ENCODE measurements around the gene ATAT1.

- TF ChIP-seq, protein P1, sequence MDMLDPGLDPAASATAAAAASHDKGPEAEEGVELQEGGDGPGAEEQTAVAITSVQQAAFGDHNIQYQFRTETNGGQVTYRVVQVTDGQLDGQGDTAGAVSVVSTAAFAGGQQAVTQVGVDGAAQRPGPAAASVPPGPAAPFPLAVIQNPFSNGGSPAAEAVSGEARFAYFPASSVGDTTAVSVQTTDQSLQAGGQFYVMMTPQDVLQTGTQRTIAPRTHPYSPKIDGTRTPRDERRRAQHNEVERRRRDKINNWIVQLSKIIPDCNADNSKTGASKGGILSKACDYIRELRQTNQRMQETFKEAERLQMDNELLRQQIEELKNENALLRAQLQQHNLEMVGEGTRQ (IDR thresholded peaks at IDR 0.05; ENCODE audit: low read depth, low read length), result no peak
- TF ChIP-seq CTCF (conservative IDR thresholded peaks at IDR 0.05; ENCODE audit: low read depth, low read length), result no peak
- no peak for TF ChIP-seq CEBPB (IDR thresholded peaks at IDR 0.05; ENCODE audit: low read depth, low read length)
- no peak for TF ChIP-seq MAFK (IDR thresholded peaks at IDR 0.05; ENCODE audit: low read depth, low read length)
- TF ChIP-seq RFX5 (IDR thresholded peaks at IDR 0.05; ENCODE audit: low read depth, low read length), result no peak
- no peak for TF ChIP-seq POLR2A (IDR thresholded peaks at IDR 0.05; ENCODE audit: low read depth, low read length)
- TF ChIP-seq NFE2L2 (IDR thresholded peaks at IDR 0.05; ENCODE audit: low read depth, low read length), result no peak
- TF ChIP-seq RAD21 (IDR thresholded peaks at IDR 0.05; ENCODE audit: low read length), result no peak
- no peak for TF ChIP-seq MXI1 (IDR thresholded peaks at IDR 0.05; ENCODE audit: borderline replicate concordance, low read depth, low read length)
- no peak for TF ChIP-seq BHLHE40 (IDR thresholded peaks at IDR 0.05; ENCODE audit: low read depth, low read length)
- TF ChIP-seq FOS (IDR thresholded peaks at IDR 0.05; ENCODE audit: low read depth, low read length), result no peak
- TF ChIP-seq RCOR1 (IDR thresholded peaks at IDR 0.05; ENCODE audit: insufficient replicate concordance, low read length), result no peak
Observed at GRCh38 chr6:30610065-30610464, 16.6 kb upstream of the ATAT1 start.
